ENCODE results near the gene ARHGEF17. TPM values are rescaled to one million over a fixed set of nuclear protein-coding genes. Genes with fewer than 3 reads are reported as not detected.

Gene ARHGEF17, protein sequence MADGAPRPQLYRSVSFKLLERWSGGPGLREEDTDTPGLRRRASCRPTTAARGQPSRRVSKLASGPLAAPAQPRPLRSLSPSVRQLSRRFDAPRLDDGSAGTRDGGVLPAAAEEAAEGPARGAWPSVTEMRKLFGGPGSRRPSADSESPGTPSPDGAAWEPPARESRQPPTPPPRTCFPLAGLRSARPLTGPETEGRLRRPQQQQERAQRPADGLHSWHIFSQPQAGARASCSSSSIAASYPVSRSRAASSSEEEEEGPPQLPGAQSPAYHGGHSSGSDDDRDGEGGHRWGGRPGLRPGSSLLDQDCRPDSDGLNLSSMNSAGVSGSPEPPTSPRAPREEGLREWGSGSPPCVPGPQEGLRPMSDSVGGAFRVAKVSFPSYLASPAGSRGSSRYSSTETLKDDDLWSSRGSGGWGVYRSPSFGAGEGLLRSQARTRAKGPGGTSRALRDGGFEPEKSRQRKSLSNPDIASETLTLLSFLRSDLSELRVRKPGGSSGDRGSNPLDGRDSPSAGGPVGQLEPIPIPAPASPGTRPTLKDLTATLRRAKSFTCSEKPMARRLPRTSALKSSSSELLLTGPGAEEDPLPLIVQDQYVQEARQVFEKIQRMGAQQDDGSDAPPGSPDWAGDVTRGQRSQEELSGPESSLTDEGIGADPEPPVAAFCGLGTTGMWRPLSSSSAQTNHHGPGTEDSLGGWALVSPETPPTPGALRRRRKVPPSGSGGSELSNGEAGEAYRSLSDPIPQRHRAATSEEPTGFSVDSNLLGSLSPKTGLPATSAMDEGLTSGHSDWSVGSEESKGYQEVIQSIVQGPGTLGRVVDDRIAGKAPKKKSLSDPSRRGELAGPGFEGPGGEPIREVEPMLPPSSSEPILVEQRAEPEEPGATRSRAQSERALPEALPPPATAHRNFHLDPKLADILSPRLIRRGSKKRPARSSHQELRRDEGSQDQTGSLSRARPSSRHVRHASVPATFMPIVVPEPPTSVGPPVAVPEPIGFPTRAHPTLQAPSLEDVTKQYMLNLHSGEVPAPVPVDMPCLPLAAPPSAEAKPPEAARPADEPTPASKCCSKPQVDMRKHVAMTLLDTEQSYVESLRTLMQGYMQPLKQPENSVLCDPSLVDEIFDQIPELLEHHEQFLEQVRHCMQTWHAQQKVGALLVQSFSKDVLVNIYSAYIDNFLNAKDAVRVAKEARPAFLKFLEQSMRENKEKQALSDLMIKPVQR (N-terminal part only)
- 0.31 TPM for total RNA-seq

- H3K27me3 ChIP-seq (ENCODE audit: insufficient read depth, low read length), result peaks cover 3% of the 10 kb centered on the region
- peak within 1 kb of the TSS; percentile 51 for H3K4me3 ChIP-seq (ENCODE audit: low read length)
- no peaks in the 10 kb centered on the region for H3K9me3 ChIP-seq (ENCODE audit: low read depth, low read length)
- H3K4me1 ChIP-seq (ENCODE audit: insufficient read depth, low read length), result peaks cover 32% of the 10 kb centered on the region
Observed at GRCh38 chr11:73308003-73308960, at the start of gene ARHGEF17. Gene ARHGEF17, plus strand, starts transcription at chr11:73308276. Its CDS starts 363 bp downstream, at chr11:73308639.

DNA sequence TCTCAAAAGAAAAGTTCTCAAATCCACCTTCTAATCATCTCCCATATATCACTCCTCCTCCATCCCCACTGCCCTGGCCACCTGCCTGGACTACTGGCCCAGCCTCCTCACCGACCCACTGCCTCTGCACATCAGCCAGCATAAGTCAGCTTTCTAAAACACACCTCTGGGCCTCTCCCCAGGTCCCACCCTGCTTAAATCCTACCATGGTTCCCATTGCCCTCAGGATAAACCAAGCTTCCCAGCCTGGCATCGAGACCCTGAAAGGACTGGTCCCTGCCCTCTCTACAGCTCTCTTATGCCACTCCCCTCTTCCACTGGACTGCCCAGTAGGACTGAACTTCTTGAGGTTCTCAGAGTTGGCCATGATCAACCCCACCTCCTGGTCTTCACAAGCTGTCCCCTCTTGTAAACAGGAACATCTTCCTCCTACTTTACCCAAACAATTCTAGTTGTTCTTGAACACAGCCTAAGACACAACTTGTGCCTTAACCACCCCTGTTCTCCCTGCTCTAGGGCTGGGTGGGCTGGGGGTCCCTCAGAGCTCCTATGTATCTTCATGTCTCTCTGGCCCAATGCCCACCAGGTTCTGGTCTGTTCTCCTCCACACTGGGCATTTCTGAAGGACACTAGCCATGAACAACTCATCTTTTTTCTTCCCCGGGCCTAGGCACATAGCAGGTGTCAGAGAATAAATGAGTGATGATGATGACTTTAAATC, 48.5 kb upstream of the ARHGEF17 start:
- no peaks in the 10 kb centered on the region for H3K4me1 ChIP-seq (ENCODE audit: insufficient read depth, low read length)
- H3K4me3 ChIP-seq (ENCODE audit: low read length), result no peak overlapping the region
- H3K27me3 ChIP-seq (ENCODE audit: insufficient read depth, low read length), result peaks cover 21% of the 10 kb centered on the region
- H3K9me3 ChIP-seq (ENCODE audit: low read depth, low read length), result no peaks in the 10 kb centered on the region

GRCh38 chr11:73260127-73260457, 48.0 kb upstream of the ARHGEF17 start:
- Histone ChIP-seq H3K27me3 (ENCODE audit: insufficient read depth, low read length) (peaks cover 27% of the 10 kb centered on the region), H3K4me1 (ENCODE audit: insufficient read depth, low read length) (no peaks in the 10 kb centered on the region), H3K9me3 (ENCODE audit: low read depth, low read length) (no peaks in the 10 kb centered on the region), H3K4me3 (ENCODE audit: low read length) (no peak overlapping the region)

DNA sequence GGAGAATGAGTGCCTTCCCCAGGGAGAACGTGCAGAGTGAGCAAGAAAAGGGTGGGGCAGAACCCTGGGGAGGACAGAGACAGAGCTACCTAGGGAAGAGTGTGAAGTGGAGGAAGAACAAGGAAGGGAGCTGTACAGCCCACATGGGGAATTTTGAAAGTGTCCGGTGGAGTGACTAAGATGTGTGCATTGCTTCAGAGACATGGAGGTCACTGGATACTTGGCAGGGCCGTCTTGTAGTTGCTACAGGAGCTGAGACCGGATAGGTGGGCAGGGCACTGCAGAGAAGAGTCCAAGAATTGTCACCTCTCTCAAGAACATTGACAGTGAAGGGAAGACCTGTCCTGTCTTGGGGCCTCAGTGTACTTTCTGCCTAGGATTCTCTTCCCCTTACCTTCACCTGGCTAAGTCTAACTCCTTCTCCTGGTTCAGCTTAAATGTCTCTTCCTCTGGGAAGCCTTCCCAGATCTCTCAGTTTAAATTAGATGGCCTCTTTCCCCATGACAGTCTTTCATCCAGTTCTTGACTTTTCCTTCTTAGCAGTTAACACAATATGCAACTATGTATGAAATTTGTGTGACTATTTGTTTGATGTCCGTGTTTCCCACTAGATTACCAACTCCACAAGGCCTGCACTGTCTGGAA, 45.1 kb upstream of the ARHGEF17 start:
- Histone ChIP-seq H3K9me3 (ENCODE audit: low read depth, low read length) (no peaks in the 10 kb centered on the region), H3K4me1 (ENCODE audit: insufficient read depth, low read length) (no peaks in the 10 kb centered on the region), H3K4me3 (ENCODE audit: low read length) (no peak overlapping the region), H3K27me3 (ENCODE audit: insufficient read depth, low read length) (peaks cover 32% of the 10 kb centered on the region)

DNA sequence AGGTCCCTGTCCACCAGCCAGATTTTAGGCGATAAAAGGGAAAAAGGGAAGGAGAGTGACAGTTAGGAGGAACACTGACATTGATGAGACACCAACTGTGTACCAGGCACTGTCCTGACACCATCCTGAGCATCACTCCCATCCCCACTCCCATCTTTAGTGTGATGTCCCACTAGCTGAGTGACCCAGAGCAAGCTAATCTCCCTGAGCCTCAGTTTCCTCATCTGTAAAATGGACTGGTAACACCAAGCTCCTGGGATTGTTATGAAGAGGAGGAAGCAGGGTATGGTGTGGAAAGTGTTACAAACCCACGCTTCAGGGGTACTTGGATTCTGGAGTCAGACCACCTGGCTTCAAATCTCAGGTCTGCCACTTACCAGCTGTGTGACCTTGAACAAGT, 44.4 kb upstream of the ARHGEF17 start:
- peaks cover 32% of the 10 kb centered on the region for H3K27me3 ChIP-seq (ENCODE audit: insufficient read depth, low read length)

DNA sequence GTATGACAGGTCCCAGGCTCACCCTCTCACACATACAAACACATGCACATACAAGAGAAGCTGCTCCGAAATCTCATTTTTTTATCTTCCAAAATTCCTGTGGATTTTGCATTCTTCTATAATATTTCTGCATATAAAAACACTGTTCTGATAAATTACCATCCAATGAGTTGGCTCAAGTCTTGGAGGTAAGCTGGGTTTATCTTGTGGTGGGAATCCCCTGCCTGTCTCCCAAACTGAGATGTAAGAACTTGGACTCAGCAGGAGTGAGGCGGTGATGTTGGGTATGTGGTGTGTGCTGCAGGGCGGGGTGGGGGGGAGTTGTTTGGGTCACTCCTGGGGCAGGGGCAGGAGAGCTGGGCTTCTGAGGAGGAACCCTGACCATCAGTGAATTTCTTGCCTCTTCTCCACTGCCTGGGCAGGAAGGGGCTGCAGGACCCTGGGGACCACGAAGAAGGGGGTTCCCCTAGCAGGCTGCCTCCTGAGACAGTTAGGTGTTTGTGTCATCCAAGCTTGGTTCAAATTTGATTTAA, 42.7 kb upstream of the ARHGEF17 start:
- peaks cover 9% of the 10 kb centered on the region for H3K4me1 ChIP-seq (ENCODE audit: insufficient read depth, low read length)
- H3K9me3 ChIP-seq (ENCODE audit: low read depth, low read length), result no peaks in the 10 kb centered on the region
- H3K27me3 ChIP-seq (ENCODE audit: insufficient read depth, low read length), result peaks cover 32% of the 10 kb centered on the region
- H3K4me3 ChIP-seq (ENCODE audit: low read length), result no peak overlapping the region

More for the DNA sequence above, 44.4 kb upstream of the ARHGEF17 start:
- no peak overlapping the region for H3K4me3 ChIP-seq (ENCODE audit: low read length)
- H3K9me3 ChIP-seq (ENCODE audit: low read depth, low read length), result no peaks in the 10 kb centered on the region
- no peaks in the 10 kb centered on the region for H3K4me1 ChIP-seq (ENCODE audit: insufficient read depth, low read length)

GRCh38 chr11:73265853-73266645, 42.0 kb upstream of the ARHGEF17 start:
- peaks cover 32% of the 10 kb centered on the region for H3K27me3 ChIP-seq (ENCODE audit: insufficient read depth, low read length)

GRCh38 chr11:73266646-73267020, 41.4 kb upstream of the ARHGEF17 start:
- Histone ChIP-seq H3K27me3 (ENCODE audit: insufficient read depth, low read length) (peaks cover 32% of the 10 kb centered on the region), H3K9me3 (ENCODE audit: low read depth, low read length) (no peaks in the 10 kb centered on the region), H3K4me1 (ENCODE audit: insufficient read depth, low read length) (peaks cover 13% of the 10 kb centered on the region), H3K4me3 (ENCODE audit: low read length) (no peak overlapping the region)

More at GRCh38 chr11:73265853-73266645, 42.0 kb upstream of the ARHGEF17 start:
- Histone ChIP-seq H3K4me3 (ENCODE audit: low read length) (no peak overlapping the region), H3K4me1 (ENCODE audit: insufficient read depth, low read length) (peaks cover 11% of the 10 kb centered on the region), H3K9me3 (ENCODE audit: low read depth, low read length) (no peaks in the 10 kb centered on the region)

DNA sequence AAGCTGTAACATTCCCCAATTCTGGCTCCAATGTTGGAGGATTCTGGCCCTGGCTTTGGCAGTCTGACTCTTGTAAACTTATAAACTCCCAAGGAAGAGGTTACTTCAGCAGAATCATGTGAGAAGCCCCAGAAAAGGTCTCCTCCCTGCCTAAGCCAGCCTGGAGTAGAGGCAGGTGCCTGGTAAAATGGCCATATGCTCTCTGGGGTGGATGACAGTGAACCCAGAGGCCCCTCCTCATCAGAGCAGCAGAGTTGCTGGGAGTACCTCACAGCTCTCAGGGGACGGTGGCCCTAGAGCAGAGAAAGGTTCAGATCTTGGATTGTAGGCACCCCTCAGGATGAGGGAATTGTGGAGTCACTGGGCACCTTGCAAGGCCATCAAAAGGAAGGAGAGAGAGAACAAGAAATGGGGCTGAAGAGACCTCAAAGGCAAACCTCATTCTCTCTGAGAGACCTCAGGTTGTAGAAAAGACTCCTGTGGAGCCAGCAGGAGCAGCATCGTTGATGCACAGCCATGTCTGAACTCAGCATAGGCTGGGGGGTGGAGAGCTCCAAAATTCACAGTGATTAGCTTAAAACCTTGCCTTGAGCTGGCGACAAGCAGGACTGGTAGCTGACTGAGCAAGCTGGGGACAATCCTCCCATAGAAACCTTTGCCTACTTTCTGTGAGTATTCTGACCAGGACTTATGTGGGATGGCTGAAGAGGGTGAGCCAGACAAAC, 40.8 kb upstream of the ARHGEF17 start:
- Histone ChIP-seq H3K27me3 (ENCODE audit: insufficient read depth, low read length) (peaks cover 28% of the 10 kb centered on the region), H3K4me1 (ENCODE audit: insufficient read depth, low read length) (peaks cover 19% of the 10 kb centered on the region), H3K4me3 (ENCODE audit: low read length) (no peak overlapping the region), H3K9me3 (ENCODE audit: low read depth, low read length) (no peaks in the 10 kb centered on the region)

DNA sequence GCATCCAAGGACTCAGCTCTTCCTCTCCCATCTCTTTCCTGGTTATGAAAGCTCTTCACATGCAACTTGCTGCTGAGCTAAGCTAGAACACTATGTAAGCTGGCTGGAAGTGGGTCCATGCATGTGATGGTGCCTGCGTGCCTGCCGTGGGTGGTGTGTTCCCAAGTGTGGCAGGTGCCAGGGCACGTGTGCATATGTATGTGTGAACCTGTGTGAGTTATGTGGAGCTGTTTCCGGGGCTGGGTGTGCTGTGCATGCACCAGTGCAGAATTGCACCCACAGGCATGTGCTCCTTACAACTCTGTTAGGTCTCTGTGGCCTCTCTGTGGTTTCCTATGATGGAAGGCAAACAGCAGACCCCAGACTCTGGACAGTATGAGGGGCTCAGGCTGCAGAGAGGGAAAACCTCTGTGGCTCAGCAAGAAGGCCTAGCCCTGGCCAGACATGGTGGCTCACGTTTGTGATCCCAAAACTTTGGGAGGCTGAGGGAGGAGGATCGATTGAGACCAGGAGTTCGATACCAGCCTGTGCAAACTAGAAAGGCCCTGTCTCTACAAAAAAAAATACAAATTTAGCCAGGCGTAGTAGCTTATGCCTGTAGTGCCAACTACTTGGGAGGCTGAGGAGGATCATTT, 40.1 kb upstream of the ARHGEF17 start:
- no peak overlapping the region for H3K4me3 ChIP-seq (ENCODE audit: low read length)
- peaks cover 25% of the 10 kb centered on the region for H3K4me1 ChIP-seq (ENCODE audit: insufficient read depth, low read length)
- H3K9me3 ChIP-seq (ENCODE audit: low read depth, low read length), result no peaks in the 10 kb centered on the region
- peaks cover 23% of the 10 kb centered on the region for H3K27me3 ChIP-seq (ENCODE audit: insufficient read depth, low read length)

DNA sequence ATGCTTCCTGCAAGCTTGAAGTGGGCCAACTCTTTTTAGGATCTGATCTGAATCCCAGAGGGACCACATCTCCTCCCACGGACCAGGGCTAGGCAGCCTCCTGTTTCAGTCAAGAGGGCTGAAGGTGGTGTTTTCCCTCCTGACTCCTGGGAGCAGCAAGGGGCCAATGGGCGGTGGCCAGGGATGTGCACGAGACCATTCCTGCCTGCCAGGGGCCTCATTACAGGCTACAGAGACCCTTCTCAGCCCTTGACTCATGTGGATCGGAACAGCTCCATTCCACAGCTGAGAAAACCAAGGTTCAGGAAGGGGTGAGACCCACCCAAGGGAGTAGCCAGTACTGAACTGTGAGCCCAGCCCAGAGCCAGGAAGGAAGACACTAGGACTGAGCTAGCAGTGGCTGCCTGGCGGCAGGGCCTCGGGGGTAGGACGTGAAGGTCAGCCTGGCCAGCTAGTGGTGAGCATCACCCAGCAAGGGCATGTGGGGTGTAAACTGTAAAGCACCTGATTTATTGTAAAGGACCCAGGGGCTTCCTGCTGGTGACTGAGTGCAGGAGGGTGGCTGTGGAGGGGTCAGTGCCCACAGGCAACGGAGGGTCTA, 39.3 kb upstream of the ARHGEF17 start:
- peaks cover 25% of the 10 kb centered on the region for H3K4me1 ChIP-seq (ENCODE audit: insufficient read depth, low read length)
- no peaks in the 10 kb centered on the region for H3K9me3 ChIP-seq (ENCODE audit: low read depth, low read length)
- H3K4me3 ChIP-seq (ENCODE audit: low read length), result no peak overlapping the region
- peaks cover 18% of the 10 kb centered on the region for H3K27me3 ChIP-seq (ENCODE audit: insufficient read depth, low read length)

All from mononuclear cell (primary cell).